AG09319 (cell line): ENCODE measurements around the gene PIEZO1.
"Not testable (repeated sequence)": the region's sequence is repeated elsewhere in the genome, so short reads cannot be mapped to it uniquely, and the experiment has no call there.

Experiments
- DNase-seq: peaks from one replicate; pipeline ENCODE4 v3.0.0-alpha.2; 2010; ENCODE audit warnings: low read depth; ENCODE audit errors: extremely low read depth
- CTCF ChIP-seq: IDR thresholded peaks from 2 replicates; pipeline ENCODE4 v1.5.1; 2011; ENCODE audit warnings: low read depth, mild to moderate bottlenecking, inconsistent platforms, low read length, moderate library complexity

The PIEZO1 gene

GRCh38 chr16:88676502-88677242 lies 108.3 kb downstream of the PIEZO1 start:
- no peak for DNase-seq
- TF ChIP-seq CTCF = no peak

- no peak for DNase-seq
- no peak for TF ChIP-seq CTCF
Measured at GRCh38 chr16:88673716-88674379, 111.2 kb downstream of the PIEZO1 start.

- no peak for DNase-seq
- peak; percentile 4 for TF ChIP-seq CTCF
Measured at GRCh38 chr16:88672776-88673175, 112.2 kb downstream of the PIEZO1 start.

GRCh38 chr16:88671806-88672205 lies 113.2 kb downstream of the PIEZO1 start:
- TF ChIP-seq CTCF = no peak
- no peak for DNase-seq

- DNase-seq = peak; percentile 44
- no peak for TF ChIP-seq CTCF
Measured at GRCh38 chr16:88669980-88670379, 115.0 kb downstream of the PIEZO1 start.

GRCh38 chr16:88669493-88669892 lies 115.5 kb downstream of the PIEZO1 start:
- DNase-seq = not testable (repeated sequence)

- no peak for DNase-seq
- no peak for TF ChIP-seq CTCF
Measured at GRCh38 chr16:88667461-88667860, 117.6 kb downstream of the PIEZO1 start.
